Effector CD4-positive, alpha-beta T cell (primary cell): Measurements from ENCODE around the gene CARMIL1.

Experiments used
- DNase-seq: peaks from one replicate; pipeline ENCODE4 v3.0.0-alpha.2; 2020

The CARMIL1 gene

GRCh38 chr6:25449774-25450173 is 170.6 kb downstream of the CARMIL1 start:
- DNase-seq, result no peak

- no peak for DNase-seq
These were observed 171.5 kb downstream of the CARMIL1 start for GRCh38 chr6:25450469-25451198.

- DNase-seq, result no peak
These were observed 172.9 kb downstream of the CARMIL1 start for GRCh38 chr6:25452031-25452430.

- no peak for DNase-seq
These were observed 174.1 kb downstream of the CARMIL1 start for GRCh38 chr6:25453288-25453687.

- no peak for DNase-seq
These were observed 175.0 kb downstream of the CARMIL1 start for GRCh38 chr6:25454136-25454535.

- no peak for DNase-seq
These were observed 177.3 kb downstream of the CARMIL1 start for GRCh38 chr6:25456249-25457040.

- no peak for DNase-seq
These were observed 178.3 kb downstream of the CARMIL1 start for GRCh38 chr6:25457516-25457915.

GRCh38 chr6:25458485-25458884 is 179.3 kb downstream of the CARMIL1 start:
- DNase-seq, result no peak

GRCh38 chr6:25462235-25462897 is 183.2 kb downstream of the CARMIL1 start:
- DNase-seq, result no peak

- DNase-seq, result no peak
These were observed 184.3 kb downstream of the CARMIL1 start for GRCh38 chr6:25463441-25463840.

GRCh38 chr6:25464225-25464624 is 185.1 kb downstream of the CARMIL1 start:
- no peak for DNase-seq

- DNase-seq, result no peak
These were observed 186.8 kb downstream of the CARMIL1 start for GRCh38 chr6:25465941-25466340.

- DNase-seq, result no peak
These were observed 189.7 kb downstream of the CARMIL1 start for GRCh38 chr6:25468881-25469280.

GRCh38 chr6:25469797-25470388 is 190.7 kb downstream of the CARMIL1 start:
- DNase-seq, result no peak

- no peak for DNase-seq
These were observed 193.1 kb downstream of the CARMIL1 start for GRCh38 chr6:25472306-25472705.

GRCh38 chr6:25472906-25473305 is 193.7 kb downstream of the CARMIL1 start:
- DNase-seq, result no peak

GRCh38 chr6:25473447-25473846 is 194.3 kb downstream of the CARMIL1 start:
- no peak for DNase-seq

- DNase-seq, result no peak
These were observed 197.0 kb downstream of the CARMIL1 start for GRCh38 chr6:25476126-25476525.

GRCh38 chr6:25477006-25477590 is 197.9 kb downstream of the CARMIL1 start:
- no peak for DNase-seq

- no peak for DNase-seq
These were observed 199.8 kb downstream of the CARMIL1 start for GRCh38 chr6:25478973-25479372.

GRCh38 chr6:25481267-25481666 is 202.1 kb downstream of the CARMIL1 start:
- no peak for DNase-seq

GRCh38 chr6:25482996-25483395 is 203.8 kb downstream of the CARMIL1 start:
- DNase-seq, result no peak

- no peak for DNase-seq
These were observed 204.8 kb downstream of the CARMIL1 start for GRCh38 chr6:25483943-25484342.
